ENCODE results near the gene ABCC1.

Gene ABCC1

DNA sequence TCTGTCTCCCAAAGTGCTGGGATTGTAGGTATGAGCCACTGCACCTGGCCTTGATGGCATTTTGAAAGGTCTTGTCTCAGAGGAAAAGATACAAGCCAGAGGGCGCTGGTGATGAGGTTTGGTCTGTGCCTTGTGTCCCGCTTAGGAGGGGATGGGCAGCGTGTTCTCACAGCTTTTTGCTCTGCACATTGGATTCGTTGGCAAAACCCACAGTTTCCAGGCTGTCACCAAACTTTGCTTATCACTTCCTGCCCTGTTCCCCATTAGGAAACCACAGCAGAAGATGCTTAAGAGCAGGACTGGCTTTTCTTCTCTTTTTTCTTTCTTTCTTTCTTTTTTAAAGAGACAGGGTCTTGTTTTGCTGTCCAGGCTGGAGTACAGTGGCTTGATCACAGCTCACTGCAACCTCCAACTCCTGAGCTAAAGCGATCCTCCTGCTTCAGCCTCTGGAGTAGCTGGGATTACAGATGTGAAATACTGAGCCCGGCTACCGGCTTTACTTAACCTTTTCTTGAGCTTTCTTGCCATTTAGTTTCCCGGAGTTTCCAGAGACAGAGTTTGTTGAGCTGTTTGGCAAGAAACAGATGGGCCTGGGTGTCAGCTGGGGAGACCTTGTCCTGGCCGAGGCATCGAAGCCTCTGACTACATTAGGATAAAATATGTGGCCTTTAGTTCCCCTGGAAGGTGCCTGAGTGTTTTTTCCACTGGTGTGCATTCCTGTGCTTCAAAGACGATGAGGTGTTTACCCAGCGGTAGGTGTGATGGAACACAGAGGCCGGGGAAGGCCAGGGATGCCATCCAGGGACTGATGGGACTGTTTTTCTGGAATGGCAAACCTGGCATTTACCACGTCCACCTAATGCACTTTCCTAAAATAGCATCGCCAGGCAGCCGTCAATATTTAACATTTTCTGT lies 112.9 kb downstream of the ABCC1 start:
- no peak for TF ChIP-seq ZFX (IDR thresholded peaks at IDR 0.05; ENCODE audit: borderline replicate concordance)
- TF ChIP-seq, protein P1, sequence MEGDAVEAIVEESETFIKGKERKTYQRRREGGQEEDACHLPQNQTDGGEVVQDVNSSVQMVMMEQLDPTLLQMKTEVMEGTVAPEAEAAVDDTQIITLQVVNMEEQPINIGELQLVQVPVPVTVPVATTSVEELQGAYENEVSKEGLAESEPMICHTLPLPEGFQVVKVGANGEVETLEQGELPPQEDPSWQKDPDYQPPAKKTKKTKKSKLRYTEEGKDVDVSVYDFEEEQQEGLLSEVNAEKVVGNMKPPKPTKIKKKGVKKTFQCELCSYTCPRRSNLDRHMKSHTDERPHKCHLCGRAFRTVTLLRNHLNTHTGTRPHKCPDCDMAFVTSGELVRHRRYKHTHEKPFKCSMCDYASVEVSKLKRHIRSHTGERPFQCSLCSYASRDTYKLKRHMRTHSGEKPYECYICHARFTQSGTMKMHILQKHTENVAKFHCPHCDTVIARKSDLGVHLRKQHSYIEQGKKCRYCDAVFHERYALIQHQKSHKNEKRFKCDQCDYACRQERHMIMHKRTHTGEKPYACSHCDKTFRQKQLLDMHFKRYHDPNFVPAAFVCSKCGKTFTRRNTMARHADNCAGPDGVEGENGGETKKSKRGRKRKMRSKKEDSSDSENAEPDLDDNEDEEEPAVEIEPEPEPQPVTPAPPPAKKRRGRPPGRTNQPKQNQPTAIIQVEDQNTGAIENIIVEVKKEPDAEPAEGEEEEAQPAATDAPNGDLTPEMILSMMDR (IDR thresholded peaks at IDR 0.05) = no peak
- H3K27ac ChIP-seq = no peak overlapping the region

DNA sequence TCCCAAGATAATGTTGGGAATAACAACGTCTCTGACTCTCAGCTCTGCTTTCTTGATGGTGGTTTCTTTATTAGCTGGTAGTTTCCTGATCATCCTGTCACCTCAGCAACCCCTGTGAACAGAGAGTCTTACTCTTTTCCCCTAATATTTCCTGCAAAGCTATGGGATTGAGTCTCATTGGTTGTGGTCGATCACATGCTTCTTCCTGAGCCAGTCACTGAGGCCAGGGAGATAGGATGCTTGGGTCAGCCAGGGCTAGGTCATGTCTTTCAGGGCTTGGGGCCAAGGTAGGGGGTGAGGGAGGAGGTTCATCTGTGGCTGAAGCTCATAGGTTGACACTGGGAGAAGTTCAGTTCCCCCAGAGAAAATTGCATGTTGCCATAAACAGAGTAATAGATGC lies 114.3 kb downstream of the ABCC1 start:
- H3K27ac ChIP-seq = no peak overlapping the region
- TF ChIP-seq, protein P1 (IDR thresholded peaks at IDR 0.05) = no peak
- no peak for TF ChIP-seq ZFX (IDR thresholded peaks at IDR 0.05; ENCODE audit: borderline replicate concordance)

DNA sequence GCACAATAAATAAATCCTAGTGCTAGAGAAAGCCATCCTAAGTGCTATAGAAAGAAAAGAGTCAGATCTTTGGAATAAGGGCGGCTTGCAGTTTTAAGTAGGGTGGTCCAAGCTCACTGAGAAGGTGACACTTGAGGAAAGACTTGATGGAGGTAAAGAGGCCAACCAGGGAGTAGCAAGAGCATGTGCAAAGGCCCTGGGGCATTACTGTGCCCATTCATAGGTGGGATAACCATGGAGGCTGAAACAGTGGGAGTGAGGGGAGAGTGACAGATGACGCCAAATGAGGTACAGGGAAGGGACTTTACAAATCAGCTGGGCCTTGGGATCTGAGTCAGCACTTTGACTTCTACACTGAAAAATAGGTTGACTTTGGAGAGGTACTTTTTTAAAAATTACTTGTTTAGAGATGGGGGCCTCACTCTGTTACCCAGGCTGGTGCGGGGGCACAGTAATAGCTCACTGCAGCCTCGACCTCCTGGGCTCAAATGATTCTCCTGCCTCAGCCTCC lies 115.5 kb downstream of the ABCC1 start:
- H3K27ac ChIP-seq = no peak overlapping the region
- TF ChIP-seq, protein P1 (IDR thresholded peaks at IDR 0.05) = no peak
- no peak for TF ChIP-seq ZFX (IDR thresholded peaks at IDR 0.05; ENCODE audit: borderline replicate concordance)

DNA sequence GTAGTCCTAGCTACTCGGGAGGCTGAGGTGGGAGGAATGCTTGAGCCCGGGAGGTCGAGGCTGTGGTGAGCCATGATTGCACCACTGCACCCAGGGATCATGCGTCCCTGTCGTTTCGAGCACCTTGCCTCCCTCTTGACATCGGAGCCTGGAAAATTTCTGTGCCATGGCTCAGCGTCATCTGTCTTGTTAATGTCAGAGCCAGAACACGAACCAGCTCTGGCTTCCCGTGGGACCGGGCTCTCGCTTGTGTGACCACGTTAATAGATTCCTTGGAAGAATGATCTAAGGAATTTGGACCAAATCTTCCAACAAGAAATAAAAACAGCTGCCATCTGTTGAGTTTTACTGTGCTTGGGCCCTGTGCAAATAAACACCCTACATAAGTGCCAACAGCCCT lies 117.7 kb downstream of the ABCC1 start:
- H3K27ac ChIP-seq = no peak overlapping the region
- no peak for TF ChIP-seq ZFX (IDR thresholded peaks at IDR 0.05; ENCODE audit: borderline replicate concordance)
- TF ChIP-seq, protein P1 (IDR thresholded peaks at IDR 0.05) = no peak

DNA sequence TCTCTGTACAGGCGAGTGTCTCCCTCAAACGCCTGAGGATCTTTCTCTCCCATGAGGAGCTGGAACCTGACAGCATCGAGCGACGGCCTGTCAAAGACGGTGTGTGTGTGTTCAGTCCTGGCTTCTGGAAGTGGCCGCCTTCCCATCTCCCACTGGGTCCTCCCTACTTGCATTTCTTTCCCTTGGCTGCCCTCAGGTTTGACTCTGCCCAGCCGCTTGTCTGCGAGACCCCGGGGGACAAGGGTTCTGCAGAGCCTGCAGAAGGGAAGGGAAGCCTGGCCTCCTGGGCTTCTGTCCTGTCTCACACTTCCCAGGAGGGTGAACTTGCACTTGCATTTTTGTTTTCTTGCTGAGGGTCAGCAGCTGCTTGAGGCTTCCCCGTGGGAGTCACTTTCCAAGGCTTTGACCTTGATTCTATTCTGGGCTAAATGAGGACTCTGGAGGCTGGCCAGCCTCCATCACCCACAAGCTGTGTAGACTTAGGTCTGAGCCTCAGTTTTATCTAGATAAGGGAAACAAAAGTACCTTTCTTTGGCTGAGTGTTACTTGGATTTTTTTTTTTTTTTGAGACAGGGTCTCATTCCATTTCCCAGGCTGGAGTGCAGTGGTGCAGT lies 122.3 kb downstream of the ABCC1 start:
- no peak overlapping the region for H3K27ac ChIP-seq
- TF ChIP-seq ZFX (IDR thresholded peaks at IDR 0.05; ENCODE audit: borderline replicate concordance) = no peak
- TF ChIP-seq, protein P1 (IDR thresholded peaks at IDR 0.05) = no peak

DNA sequence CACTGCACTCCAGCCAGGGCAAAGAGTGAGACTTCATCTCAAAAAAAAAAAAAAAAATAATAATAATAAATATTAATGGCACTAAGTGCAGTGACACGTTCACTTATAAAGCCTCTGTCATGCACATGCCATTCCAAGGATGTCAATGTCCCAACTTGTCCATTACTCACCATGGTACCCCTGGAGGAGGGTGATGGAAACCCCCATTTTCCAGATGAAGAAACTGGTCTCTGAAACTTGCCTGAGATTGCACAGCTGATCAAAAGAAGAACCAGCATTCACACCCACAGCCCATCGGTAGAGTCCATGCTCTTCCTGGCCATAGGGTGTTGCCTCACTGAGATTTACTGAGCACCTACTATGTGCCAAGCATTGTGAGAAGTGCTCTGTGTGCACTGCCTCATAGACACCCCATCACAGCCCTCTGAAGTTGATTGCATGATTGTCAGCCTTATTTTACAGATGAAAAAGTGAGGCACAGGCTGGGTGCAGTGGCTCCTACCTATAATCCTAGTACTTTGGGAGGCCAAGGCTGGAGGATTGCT lies 123.7 kb downstream of the ABCC1 start:
- TF ChIP-seq, protein P1 (IDR thresholded peaks at IDR 0.05) = no peak
- TF ChIP-seq ZFX (IDR thresholded peaks at IDR 0.05; ENCODE audit: borderline replicate concordance) = no peak
- no peak overlapping the region for H3K27ac ChIP-seq

Measured in 22Rv1 (cell line).